Right forelimb (tissue), 1 donor: Measurements from ENCODE around the gene GRIK4.
"Not testable (repeated sequence)": the region's sequence is repeated elsewhere in the genome, so short reads cannot be mapped to it uniquely, and the experiment has no call there.

Experiments used
- DNase-seq: peaks from one replicate; pipeline ENCODE4 v3.0.0-alpha.2; 2018

The GRIK4 gene

GRCh38 chr11:120787224-120787623 is 275.7 kb downstream of the GRIK4 start:
- not testable (repeated sequence) for DNase-seq

- no peak for DNase-seq
These were observed 277.8 kb downstream of the GRIK4 start for GRCh38 chr11:120789391-120789790.

GRCh38 chr11:120792306-120792705 is 280.8 kb downstream of the GRIK4 start:
- DNase-seq, result no peak

- no peak for DNase-seq
These were observed 281.6 kb downstream of the GRIK4 start for GRCh38 chr11:120793150-120793549.

- DNase-seq, result no peak
These were observed 282.4 kb downstream of the GRIK4 start for GRCh38 chr11:120793806-120794479.

- DNase-seq, result no peak
These were observed 283.2 kb downstream of the GRIK4 start for GRCh38 chr11:120794748-120795147.

- DNase-seq, result no peak
These were observed 283.6 kb downstream of the GRIK4 start for GRCh38 chr11:120795185-120795584.

- DNase-seq, result no peak
These were observed 285.6 kb downstream of the GRIK4 start for GRCh38 chr11:120797143-120797542.

GRCh38 chr11:120798854-120799253 is 287.3 kb downstream of the GRIK4 start:
- no peak for DNase-seq

- DNase-seq, result no peak
These were observed 288.7 kb downstream of the GRIK4 start for GRCh38 chr11:120800206-120800605.

GRCh38 chr11:120801801-120802689 is 290.5 kb downstream of the GRIK4 start:
- DNase-seq, result peak; percentile 74

GRCh38 chr11:120805960-120806555 is 294.5 kb downstream of the GRIK4 start:
- DNase-seq, result no peak

- DNase-seq, result no peak
These were observed 296.0 kb downstream of the GRIK4 start for GRCh38 chr11:120807414-120808150.

- no peak for DNase-seq
These were observed 297.1 kb downstream of the GRIK4 start for GRCh38 chr11:120808616-120809050.

GRCh38 chr11:120810251-120810650 is 298.7 kb downstream of the GRIK4 start:
- no peak for DNase-seq

GRCh38 chr11:120811199-120811598 is 299.7 kb downstream of the GRIK4 start:
- DNase-seq, result no peak

- no peak for DNase-seq
These were observed 300.2 kb downstream of the GRIK4 start for GRCh38 chr11:120811731-120812130.

GRCh38 chr11:120814531-120815318 is 303.2 kb downstream of the GRIK4 start:
- no peak for DNase-seq

- no peak for DNase-seq
These were observed 304.0 kb downstream of the GRIK4 start for GRCh38 chr11:120815319-120816100.

- no peak for DNase-seq
These were observed 304.6 kb downstream of the GRIK4 start for GRCh38 chr11:120816176-120816575.

GRCh38 chr11:120816711-120817110 is 305.2 kb downstream of the GRIK4 start:
- DNase-seq, result no peak
